ENCODE data around the gene PARVB.
A peak's percentile ranks its signal among the peaks of the same experiment; 100 is the strongest.
"Not testable (repeated sequence)": the region's sequence is repeated elsewhere in the genome, so short reads cannot be mapped to it uniquely, and the experiment has no call there.

The PARVB gene

GRCh38 chr22:44029069-44029468, 5.0 kb downstream of the PARVB start:
- DNase-seq = no peak

GRCh38 chr22:44030051-44030701, 6.1 kb downstream of the PARVB start:
- DNase-seq = no peak

GRCh38 chr22:44030702-44031082, 6.6 kb downstream of the PARVB start:
- no peak for DNase-seq

- DNase-seq = no peak
These were observed 7.3 kb downstream of the PARVB start for GRCh38 chr22:44031158-44031952.

GRCh38 chr22:44032126-44032730, 8.1 kb downstream of the PARVB start:
- no peak for DNase-seq

- DNase-seq = no peak
These were observed 9.2 kb downstream of the PARVB start for GRCh38 chr22:44033287-44033686.

- DNase-seq = no peak
These were observed 9.6 kb downstream of the PARVB start for GRCh38 chr22:44033694-44034093.

GRCh38 chr22:44037519-44038375, 13.6 kb downstream of the PARVB start:
- DNase-seq = no peak

- no peak for DNase-seq
These were observed 15.6 kb downstream of the PARVB start for GRCh38 chr22:44039566-44040171.

GRCh38 chr22:44042249-44043218, 18.4 kb downstream of the PARVB start:
- DNase-seq = no peak

- DNase-seq = no peak
These were observed 21.0 kb downstream of the PARVB start for GRCh38 chr22:44045145-44045544.

- no peak for DNase-seq
These were observed 22.5 kb downstream of the PARVB start for GRCh38 chr22:44046485-44047141.

- no peak for DNase-seq
These were observed 23.8 kb downstream of the PARVB start for GRCh38 chr22:44047891-44048301.

GRCh38 chr22:44049486-44050231, 25.6 kb downstream of the PARVB start:
- DNase-seq = peak; percentile 38

GRCh38 chr22:44050766-44051355, 26.8 kb downstream of the PARVB start:
- DNase-seq = no peak

- no peak for DNase-seq
These were observed 27.3 kb downstream of the PARVB start for GRCh38 chr22:44051358-44051757.

GRCh38 chr22:44051961-44052360, 27.9 kb downstream of the PARVB start:
- DNase-seq = no peak

GRCh38 chr22:44055805-44056204, 31.7 kb downstream of the PARVB start:
- DNase-seq = no peak

- not testable (repeated sequence) for DNase-seq
These were observed 32.5 kb downstream of the PARVB start for GRCh38 chr22:44056649-44057048.

All from NCI-H2227 treated with DMSO at 0.1 percent for 48 hours (cell line).